Measurements from ENCODE around the gene RPH3AL.
"Not testable (repeated sequence)": the region's sequence is repeated elsewhere in the genome, so short reads cannot be mapped to it uniquely, and the experiment has no call there.

Gene RPH3AL

GRCh38 chr17:333626-334396 lies 18.8 kb downstream of the RPH3AL start:
- no peak for DNase-seq

DNA sequence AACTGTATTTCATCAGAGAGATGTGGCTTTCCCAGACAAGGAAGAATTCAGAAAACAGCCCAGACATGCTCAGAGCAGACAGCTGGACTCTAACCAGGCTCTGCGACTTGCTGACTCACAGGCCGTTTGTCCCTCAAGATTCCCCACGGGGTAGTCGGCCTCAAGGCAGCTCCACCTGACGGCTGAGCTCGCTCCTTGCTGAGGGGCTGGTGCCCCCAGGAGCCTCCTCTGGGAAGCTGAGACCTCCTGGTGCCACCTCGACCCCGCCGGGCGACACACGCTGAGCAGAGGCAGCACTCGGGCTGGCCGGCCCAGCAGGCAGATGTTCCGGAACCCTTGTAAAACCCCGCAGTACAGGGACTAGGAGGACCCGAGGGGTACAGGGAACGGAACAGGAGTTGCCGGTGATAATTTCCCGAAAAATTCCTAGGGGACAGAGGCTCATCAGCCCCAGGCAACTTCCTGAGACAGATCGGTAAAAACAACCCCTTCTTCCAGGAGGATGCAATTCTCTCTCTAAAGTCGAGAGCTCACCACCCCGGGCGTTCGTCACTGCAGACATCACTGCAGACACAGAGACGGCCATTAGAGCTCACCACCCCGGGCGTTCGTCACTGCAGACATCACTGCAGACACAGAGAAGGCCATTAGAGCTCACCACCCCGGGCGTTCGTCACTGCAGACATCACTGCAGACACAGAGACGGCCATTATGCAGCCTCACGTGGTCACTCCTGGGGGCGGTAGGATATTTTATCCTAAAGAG lies 19.9 kb downstream of the RPH3AL start:
- no peak for DNase-seq

- DNase-seq = no peak
Measured at GRCh38 chr17:332023-332422, 20.6 kb downstream of the RPH3AL start.

- no peak for DNase-seq
Measured at GRCh38 chr17:330993-331701, 21.5 kb downstream of the RPH3AL start.

DNA sequence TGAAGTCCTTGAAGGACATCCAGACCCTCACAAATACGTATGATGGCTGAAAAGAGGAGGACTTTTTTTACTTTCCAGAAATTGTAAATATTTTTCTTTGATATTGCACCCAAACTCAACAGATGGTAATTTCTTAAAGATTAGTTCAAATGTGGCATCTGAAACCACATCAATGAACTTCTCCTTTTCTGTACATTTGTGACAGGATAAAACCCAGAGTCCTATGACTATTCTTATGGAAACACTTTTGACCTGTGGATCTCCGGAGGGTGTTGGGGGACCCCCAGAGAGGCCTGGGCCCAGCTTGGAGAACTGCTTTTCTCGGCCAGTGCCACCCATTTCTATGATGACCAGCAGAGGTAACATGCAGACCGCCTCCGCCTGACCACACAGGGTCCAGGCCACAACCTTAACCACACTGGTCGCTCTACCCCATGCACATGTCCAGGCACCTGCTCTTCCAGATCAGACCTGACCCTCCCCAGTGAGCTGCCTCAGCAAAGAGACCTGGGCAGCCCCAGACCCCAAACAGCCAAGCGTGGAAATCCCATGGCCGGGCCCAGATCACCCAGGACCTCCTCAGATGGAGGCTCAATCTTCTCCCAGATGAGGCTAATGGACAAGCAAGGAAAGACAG lies 22.7 kb downstream of the RPH3AL start:
- DNase-seq = no peak

DNA sequence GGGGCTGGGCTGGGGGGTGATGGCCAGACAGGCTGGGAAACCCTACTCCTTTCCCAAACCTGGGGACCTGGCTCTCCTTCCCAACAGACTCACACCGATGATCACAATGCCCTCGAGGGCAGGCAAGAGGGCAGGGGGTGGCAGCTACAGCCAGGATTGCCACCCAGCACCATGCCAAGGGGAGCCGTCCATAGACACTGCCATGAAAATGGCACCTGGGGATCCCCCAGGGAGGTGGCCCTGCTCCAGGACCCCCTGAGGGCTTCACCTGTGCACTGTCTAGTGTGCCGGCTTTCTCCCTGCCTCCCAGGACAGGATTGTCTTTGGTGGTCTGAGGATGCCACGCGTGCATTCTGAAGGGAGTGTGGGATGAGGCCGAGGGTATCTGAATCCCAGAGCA lies 24.6 kb downstream of the RPH3AL start:
- no peak for DNase-seq

- no peak for DNase-seq
Measured at GRCh38 chr17:327296-327695, 25.3 kb downstream of the RPH3AL start.

DNA sequence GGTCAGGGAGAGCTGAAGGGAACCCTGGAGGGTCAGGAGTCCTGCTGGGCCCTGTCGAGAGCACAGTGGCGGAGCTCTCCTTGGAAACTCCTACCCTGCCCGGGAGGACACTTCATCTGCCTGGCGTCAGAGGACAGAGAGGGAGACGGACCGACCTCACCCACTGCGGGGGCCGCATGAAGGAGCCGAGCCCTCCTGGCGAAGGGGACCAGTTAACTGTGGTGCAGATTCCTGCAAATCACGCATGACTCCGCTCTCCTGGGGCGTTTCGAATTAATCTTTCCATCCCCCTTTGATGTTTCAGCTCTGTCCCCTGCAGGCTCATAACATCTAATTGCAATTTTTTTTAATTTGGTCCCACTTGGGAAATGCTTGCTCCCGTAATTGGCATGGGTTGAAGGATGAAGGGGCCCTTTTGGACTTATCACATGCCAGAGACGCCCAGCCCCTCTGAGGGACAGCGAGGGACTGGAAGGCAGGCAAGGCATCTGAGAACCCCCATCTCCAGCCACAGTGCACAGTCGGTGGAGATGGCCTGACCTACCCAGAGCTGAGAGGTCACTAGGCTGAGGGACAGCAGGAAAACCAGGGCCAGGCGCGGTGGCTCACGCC lies 26.5 kb downstream of the RPH3AL start:
- DNase-seq = no peak

DNA sequence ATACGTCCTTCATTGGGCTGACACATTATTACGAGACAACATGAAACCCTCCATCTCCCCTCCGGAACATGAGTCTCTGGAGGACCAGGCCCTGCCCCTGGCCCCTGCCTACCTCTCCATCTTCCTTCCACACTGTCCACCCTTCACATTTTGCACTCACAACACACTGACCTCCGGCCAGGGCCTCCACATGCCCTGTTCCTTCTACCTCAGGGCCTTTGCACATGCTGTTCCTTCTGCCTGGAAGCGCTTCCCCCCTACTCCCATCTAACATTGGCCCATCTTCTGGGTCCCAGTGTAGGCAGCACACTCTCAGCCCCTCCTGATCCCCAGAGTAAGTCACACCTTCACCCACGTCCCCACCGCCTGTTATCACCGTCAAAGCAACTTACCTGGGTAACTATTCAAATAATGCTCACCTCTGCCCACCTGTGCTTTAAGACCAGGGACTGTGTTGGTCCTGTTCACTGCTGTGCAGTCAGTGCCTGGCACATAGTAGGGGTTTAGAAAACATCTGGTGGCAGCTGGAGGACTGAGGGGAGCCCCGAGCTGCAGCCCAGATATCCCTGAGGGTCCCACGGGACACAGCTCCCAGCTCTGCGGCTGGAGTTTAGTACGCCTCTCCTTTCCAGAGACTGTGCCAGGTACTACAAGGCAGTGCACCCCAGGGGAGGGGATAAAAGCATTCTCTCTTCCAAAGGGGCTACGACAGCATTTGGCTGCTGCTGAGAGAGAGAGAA lies 27.2 kb downstream of the RPH3AL start:
- DNase-seq = no peak

DNA sequence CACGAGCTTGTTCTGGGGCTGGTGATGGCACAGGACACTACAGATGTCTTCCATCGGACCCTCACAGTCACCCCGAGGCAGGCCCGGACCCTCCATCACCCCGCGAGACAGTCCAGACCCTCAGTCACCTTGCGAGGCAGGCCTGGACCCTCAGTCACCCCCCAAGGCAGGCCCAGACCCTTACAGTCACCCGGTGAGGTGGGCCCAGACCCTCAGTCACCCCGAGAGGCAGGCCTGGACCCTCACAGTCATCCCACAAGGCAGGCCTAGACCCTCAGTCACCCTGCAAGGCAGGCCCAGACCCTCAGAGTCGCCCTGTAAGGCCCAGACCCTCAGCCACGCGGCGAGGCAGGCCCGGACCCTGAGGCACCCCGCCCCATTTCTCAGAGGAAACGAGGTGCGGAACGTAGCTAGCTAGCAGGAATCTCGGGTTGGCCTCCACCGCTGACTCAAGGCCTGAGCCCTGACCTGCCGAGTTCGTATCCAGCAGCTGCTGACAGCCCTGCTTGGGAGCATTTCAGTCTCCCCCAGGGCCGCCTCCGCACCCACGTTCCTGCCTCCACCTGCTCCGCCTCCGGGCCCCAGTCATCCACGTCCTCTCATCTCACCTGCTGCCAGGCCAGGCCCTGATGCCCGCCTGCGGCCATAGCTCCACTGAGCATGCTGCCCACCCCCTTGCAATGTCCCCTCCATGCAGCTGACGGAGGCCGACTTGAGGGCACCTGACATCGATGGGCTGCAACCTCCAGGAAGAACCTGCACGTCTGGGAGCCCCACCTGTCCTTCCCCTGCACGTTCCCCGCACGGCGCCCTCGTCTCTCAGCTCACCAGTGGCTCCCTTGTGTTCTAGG lies 28.7 kb downstream of the RPH3AL start:
- DNase-seq = no peak

GRCh38 chr17:323181-323580 lies 29.4 kb downstream of the RPH3AL start:
- no peak for DNase-seq

DNA sequence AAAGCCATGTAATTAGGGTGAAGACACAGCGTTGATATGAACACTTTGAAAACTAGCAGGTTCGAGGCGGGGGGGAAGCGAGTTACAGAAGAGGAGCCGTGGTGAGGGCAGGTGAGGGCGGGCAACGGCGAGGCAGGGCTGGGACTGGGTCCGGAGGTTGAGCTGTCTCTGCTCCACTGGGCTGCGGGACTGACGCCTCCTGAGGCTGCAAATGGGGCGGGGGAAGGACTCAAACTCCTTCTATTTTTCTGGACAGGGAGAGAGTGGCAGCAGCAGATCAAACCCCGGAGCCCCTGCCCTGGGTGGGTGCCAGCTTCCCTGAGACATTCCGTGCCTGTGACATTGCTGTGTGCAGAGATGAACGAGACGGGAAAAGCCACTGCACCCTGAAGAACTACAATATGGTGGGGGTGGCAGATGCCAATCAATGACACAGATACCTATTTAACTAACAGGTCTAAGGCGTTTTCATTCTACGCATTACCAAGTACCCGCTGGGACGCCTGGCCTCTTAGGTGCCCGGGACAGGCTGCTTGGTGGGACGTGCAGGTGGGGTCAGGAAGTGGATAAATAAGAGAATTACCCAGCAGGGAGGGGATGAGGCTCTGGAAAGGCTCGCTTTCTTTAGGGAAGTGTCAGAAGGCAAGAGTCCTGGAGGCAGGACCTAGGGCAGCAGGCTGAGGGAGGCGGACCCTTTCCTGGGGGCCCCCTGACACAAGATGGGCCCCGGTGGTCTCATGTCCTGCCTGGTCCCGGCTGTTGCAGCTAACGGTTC lies 30.4 kb downstream of the RPH3AL start:
- DNase-seq = no peak

DNA sequence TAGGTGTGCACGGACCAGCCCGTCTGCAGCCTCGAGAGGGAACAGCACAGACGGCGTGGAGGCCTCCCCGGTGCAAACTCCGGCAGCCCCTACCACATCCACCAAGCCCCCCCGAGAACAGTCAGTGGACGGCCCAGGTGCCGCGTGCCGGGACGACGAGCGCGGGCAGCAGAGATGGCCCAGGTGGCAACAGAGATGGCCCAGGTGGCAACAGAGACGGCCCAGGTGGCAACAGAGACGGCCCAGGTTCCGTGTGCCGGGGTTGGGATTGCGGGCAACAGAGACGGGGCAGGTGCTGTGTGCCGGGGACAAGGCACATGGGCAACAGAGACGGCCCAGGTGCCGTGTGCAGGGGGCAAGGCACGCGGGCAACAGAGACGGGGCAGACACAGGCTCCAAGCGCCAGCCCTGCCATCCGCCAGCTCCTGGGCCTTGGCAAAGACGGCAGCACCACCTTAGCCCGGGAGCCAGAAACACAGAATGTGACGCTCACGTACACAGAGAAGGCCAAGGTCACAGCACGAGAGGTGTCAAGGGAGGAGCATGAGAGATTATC lies 31.1 kb downstream of the RPH3AL start:
- no peak for DNase-seq

DNA sequence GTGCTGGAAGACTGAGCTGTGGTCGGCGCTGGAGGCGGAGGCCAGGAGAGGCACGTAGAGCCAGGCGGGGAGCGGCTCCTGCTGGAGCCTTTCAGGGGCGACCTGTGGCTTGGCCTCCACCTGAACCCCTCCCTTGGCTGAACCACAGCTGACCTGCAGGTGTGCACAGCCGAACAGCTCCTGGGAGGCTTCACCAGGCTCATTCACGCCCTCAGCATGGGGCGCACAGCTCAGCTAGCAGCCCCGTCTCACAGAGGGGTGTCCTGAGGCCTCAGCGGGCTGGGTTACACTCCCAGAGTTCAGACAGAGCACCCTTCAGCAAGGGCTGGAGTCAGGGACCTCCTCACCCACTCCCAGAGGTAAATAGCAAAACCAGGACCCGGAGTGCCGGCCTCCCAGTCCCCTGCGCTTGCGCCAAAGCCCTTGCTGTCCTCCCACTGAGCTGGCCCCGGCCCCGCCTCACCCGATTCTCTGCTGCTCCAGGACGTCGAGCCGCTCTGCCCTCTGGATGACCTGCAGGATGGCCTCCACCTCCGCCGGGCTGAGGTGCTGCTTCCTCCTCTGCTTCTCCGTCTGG lies 31.7 kb downstream of the RPH3AL start:
- DNase-seq = no peak

- no peak for DNase-seq
Measured at GRCh38 chr17:320139-320538, 32.5 kb downstream of the RPH3AL start.

DNA sequence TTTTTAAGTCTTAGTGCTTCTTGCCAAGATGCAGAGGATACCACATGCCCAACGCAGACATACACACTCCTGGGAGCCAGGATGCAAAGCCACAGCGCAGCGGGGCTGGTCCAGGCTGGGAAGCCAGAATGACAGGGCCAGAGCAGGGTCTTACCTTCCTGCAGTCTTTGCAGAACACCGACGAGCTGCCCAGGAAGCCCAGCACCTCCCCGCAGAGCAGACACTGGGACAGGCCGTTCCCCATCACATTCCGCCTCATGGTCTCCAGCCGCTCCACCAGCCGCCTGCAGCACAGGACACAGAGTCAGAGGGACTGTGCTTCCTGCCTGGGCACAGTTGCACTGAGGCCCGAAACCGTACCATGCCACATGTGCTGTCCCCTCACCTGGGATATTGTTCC lies 33.3 kb downstream of the RPH3AL start:
- DNase-seq = no peak

GRCh38 chr17:317070-317469 lies 35.5 kb downstream of the RPH3AL start:
- not testable (repeated sequence) for DNase-seq

DNA sequence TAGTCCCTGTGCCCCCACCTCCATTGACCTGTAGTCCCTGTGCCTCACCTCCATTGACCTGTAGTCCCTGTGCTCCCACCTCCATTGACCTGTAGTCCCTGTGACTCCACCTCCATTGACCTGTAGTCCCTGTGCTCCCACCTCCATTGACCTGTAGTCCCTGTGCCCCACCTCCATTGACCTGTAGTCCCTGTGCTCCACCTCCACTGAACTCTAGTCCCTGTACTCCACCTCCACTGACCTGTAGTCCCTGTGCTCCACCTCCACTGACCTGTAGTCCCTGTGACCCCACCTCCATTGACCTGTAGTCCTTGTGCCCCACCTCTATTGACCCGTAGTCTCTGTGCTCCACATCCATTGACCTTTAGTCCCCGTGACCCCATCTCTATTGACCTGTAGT lies 37.2 kb downstream of the RPH3AL start:
- not testable (repeated sequence) for DNase-seq

DNA sequence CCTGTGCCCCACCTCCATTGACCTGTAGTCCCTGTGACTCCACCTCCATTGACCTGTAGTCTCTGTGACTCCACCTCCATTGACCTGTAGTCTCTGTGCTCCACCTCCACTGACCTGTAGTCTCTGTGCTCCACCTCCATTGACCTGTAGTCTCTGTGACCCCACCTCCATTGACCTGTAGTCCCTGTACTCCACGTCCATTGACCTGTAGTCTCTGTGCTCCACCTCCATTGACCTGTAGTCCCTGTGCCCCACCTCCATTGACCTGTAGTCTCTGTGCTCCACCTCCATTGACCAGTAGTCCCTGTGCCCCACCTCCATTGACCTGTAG lies 38.0 kb downstream of the RPH3AL start:
- DNase-seq = not testable (repeated sequence)
